Mesendoderm (in vitro differentiated cells): ENCODE measurements around the gene SPRR2D.
"Not testable (repeated sequence)": the region's sequence is repeated elsewhere in the genome, so short reads cannot be mapped to it uniquely, and the experiment has no call there.

Experiments
- DNase-seq: peaks from one replicate; pipeline ENCODE4 v3.0.0; 2013
- H2AK5ac ChIP-seq: 2 replicates; pipeline ENCODE4 v1.6.1; 2013; ENCODE audit warnings: low read length, inconsistent platforms
- H2BK120ac ChIP-seq: 2 replicates; pipeline ENCODE4 v1.6.1; 2013; ENCODE audit warnings: low read depth, mild to moderate bottlenecking, low read length, moderate library complexity, mixed read lengths
- H2BK15ac ChIP-seq: replicated peaks from 2 replicates; pipeline ENCODE4 v1.6.1; 2013; ENCODE audit warnings: low read depth, mild to moderate bottlenecking, moderate library complexity
- H2BK5ac ChIP-seq: 2 replicates; pipeline ENCODE4 v1.6.1; 2013; ENCODE audit warnings: low read length, inconsistent platforms
- H3K18ac ChIP-seq: 2 replicates; pipeline ENCODE4 v1.6.1; 2013; ENCODE audit warnings: mild to moderate bottlenecking, low read length, mixed read lengths
- H3K23ac ChIP-seq: one replicate; pipeline ENCODE4 v1.6.1; 2013; ENCODE audit warnings: low read length
- H3K27ac ChIP-seq: 2 replicates; pipeline ENCODE4 v1.5.1; 2013; ENCODE audit warnings: low read depth, mild to moderate bottlenecking, inconsistent platforms, low read length, moderate library complexity
- H3K27me3 ChIP-seq: 2 replicates; pipeline ENCODE4 v1.6.1; 2013; ENCODE audit warnings: low read length, control low read depth, mild to moderate bottlenecking, inconsistent platforms; ENCODE audit not compliant: insufficient read depth, poor library complexity
- H3K36me3 ChIP-seq: 2 replicates; pipeline ENCODE4 v1.6.1; 2013; ENCODE audit warnings: low read length, inconsistent platforms; ENCODE audit not compliant: control insufficient read depth, insufficient read depth
- H3K4ac ChIP-seq: one replicate; pipeline ENCODE4 v1.6.1; 2013; ENCODE audit warnings: low read depth, mild to moderate bottlenecking, low read length, moderate library complexity
- H3K4me1 ChIP-seq: 2 replicates; pipeline ENCODE4 v1.6.1; 2013; ENCODE audit warnings: low read depth, low read length, inconsistent platforms; ENCODE audit not compliant: control insufficient read depth
- H3K4me2 ChIP-seq: 2 replicates; pipeline ENCODE4 v1.6.1; 2013; ENCODE audit warnings: low read length
- H3K4me3 ChIP-seq: 2 replicates; pipeline ENCODE4 v1.5.1; 2013; ENCODE audit warnings: mild to moderate bottlenecking, low read length
- H3K56ac ChIP-seq: one replicate; pipeline ENCODE4 v1.6.1; 2013; ENCODE audit warnings: low read length
- H3K79me1 ChIP-seq: 2 replicates; pipeline ENCODE4 v1.6.1; 2013; ENCODE audit warnings: low read length, inconsistent platforms
- H3K79me2 ChIP-seq: 2 replicates; pipeline ENCODE4 v1.6.1; 2013; ENCODE audit warnings: mild to moderate bottlenecking, low read length; ENCODE audit not compliant: control insufficient read depth, insufficient read depth
- H3K9ac ChIP-seq: 2 replicates; pipeline ENCODE4 v1.6.1; 2013; ENCODE audit warnings: low read length, inconsistent platforms
- H4K5ac ChIP-seq: one replicate; pipeline ENCODE4 v1.6.1; 2013; ENCODE audit warnings: low read length
- H4K8ac ChIP-seq: one replicate; pipeline ENCODE4 v1.6.1; 2013; ENCODE audit warnings: low read depth, mild to moderate bottlenecking, control low read depth, low read length, moderate library complexity
- WGBS: extraction: QIAGEN DNeasy Blood & Tissue Kit; methylation state at CpG from one replicate; pipeline ENCODE4 v1.1.7; 2013; ENCODE audit warnings: low lambda C conversion rate, missing lambda C conversion rate; ENCODE audit not compliant: insufficient coverage; ENCODE audit errors: extremely low coverage; 5-methylcytosine and 5-hydroxymethylcytosine counted together

The SPRR2D gene

GRCh38 chr1:153070243-153070642 is 29.3 kb upstream of the SPRR2D start:
- no peak overlapping the region for H4K8ac ChIP-seq
- H3K79me1 ChIP-seq: no peaks in the 10 kb centered on the region
- H2BK15ac ChIP-seq: no peak overlapping the region
- no peak overlapping the region for H3K4me3 ChIP-seq
- H3K9ac ChIP-seq: no peak overlapping the region
- no peaks in the 10 kb centered on the region for H3K79me2 ChIP-seq
- H2AK5ac ChIP-seq: no peak overlapping the region
- DNase-seq: peak; percentile 65
- H3K36me3 ChIP-seq: no peaks in the 10 kb centered on the region
- H3K4ac ChIP-seq: no peak overlapping the region
- no peak overlapping the region for H3K18ac ChIP-seq
- H2BK5ac ChIP-seq: no peak overlapping the region
- no peak overlapping the region for H4K5ac ChIP-seq
- no peak overlapping the region for H2BK120ac ChIP-seq
- no peak overlapping the region for H3K56ac ChIP-seq
- no CpG with 5 or more reads among the region's 2 CpGs for WGBS
- H3K23ac ChIP-seq: no peak overlapping the region
- H3K4me2 ChIP-seq: no peak overlapping the region
- H3K27me3 ChIP-seq: no peaks in the 10 kb centered on the region
- no peak overlapping the region for H3K27ac ChIP-seq
- H3K4me1 ChIP-seq: no peaks in the 10 kb centered on the region

GRCh38 chr1:153058826-153059784 is 18.2 kb upstream of the SPRR2D start:
- Histone ChIP-seq H4K8ac (no peak overlapping the region), H3K23ac (no peak overlapping the region), H3K4me3 (no peak overlapping the region), H3K4me2 (no peak overlapping the region), H2BK120ac (no peak overlapping the region), H3K4me1 (no peaks in the 10 kb centered on the region), H2BK5ac (no peak overlapping the region), H3K4ac (no peak overlapping the region), H3K79me2 (no peaks in the 10 kb centered on the region), H3K79me1 (no peaks in the 10 kb centered on the region), H2AK5ac (no peak overlapping the region), H3K27ac (no peak overlapping the region), H3K56ac (no peak overlapping the region), H3K27me3 (no peaks in the 10 kb centered on the region), H3K18ac (no peak overlapping the region), H2BK15ac (no peak overlapping the region), H4K5ac (no peak overlapping the region), H3K9ac (no peak overlapping the region), H3K36me3 (no peaks in the 10 kb centered on the region)
- WGBS: no CpG with 5 or more reads among the region's 6 CpGs
- peak; percentile 63 for DNase-seq

- H2BK15ac ChIP-seq: no peak overlapping the region
- no peaks in the 10 kb centered on the region for H3K36me3 ChIP-seq
- H3K27me3 ChIP-seq: no peaks in the 10 kb centered on the region
- H3K4ac ChIP-seq: no peak overlapping the region
- no peak for DNase-seq
- no peaks in the 10 kb centered on the region for H3K79me1 ChIP-seq
- H2AK5ac ChIP-seq: no peak overlapping the region
- no peak overlapping the region for H3K23ac ChIP-seq
- H3K18ac ChIP-seq: no peak overlapping the region
- H3K4me3 ChIP-seq: no peak overlapping the region
- H3K9ac ChIP-seq: no peak overlapping the region
- no peak overlapping the region for H2BK120ac ChIP-seq
- no peak overlapping the region for H3K56ac ChIP-seq
- no peak overlapping the region for H3K4me2 ChIP-seq
- H4K5ac ChIP-seq: no peak overlapping the region
- WGBS: no CpG with 5 or more reads among the region's 2 CpGs
- H2BK5ac ChIP-seq: no peak overlapping the region
- no peak overlapping the region for H4K8ac ChIP-seq
- H3K4me1 ChIP-seq: no peaks in the 10 kb centered on the region
- no peak overlapping the region for H3K27ac ChIP-seq
- H3K79me2 ChIP-seq: no peaks in the 10 kb centered on the region
Observed at GRCh38 chr1:153058154-153058553, 17.2 kb upstream of the SPRR2D start.

DNA sequence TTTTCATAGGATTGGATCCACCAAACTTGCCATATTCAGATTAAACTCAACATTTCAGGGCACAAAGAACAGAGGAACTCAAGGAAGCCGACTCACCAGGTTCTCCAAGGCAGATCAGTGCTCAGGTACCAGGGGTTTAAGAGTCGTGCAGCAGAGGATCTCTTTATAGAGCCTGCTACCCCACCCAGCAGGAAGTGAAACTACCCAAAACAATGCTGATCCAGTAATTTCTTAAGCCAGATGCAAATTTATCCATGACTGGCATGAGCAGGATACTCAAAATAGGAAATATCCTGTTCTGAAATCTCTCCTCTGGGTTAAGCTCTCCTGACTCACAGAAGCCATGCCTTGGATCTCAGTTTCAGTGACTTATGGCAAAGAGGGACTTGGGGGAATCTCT is 16.5 kb upstream of the SPRR2D start, which contains the start of gene SPRR2A:
Gene SPRR2A, minus strand, starts transcription at position 138 of the 400 bp plus-strand sequence. CDS start 777 bp downstream, outside the sequence.
- Histone ChIP-seq H3K4me1 (no peaks in the 10 kb centered on the region), H3K4me3 (no peak within 1 kb of the TSS)
- WGBS: no CpG with 5 or more reads among the region's 2 CpGs

GRCh38 chr1:153056111-153056510 is 15.2 kb upstream of the SPRR2D start:
- not testable (repeated sequence) for H3K9ac ChIP-seq, H3K27me3 ChIP-seq, H3K27ac ChIP-seq, H3K56ac ChIP-seq, H3K4me2 ChIP-seq, H4K8ac ChIP-seq, H4K5ac ChIP-seq, H3K4me3 ChIP-seq, H3K4ac ChIP-seq, H2BK120ac ChIP-seq, H3K79me2 ChIP-seq, H3K4me1 ChIP-seq, H2BK5ac ChIP-seq, H3K36me3 ChIP-seq, DNase-seq, H3K18ac ChIP-seq, H2BK15ac ChIP-seq, H3K23ac ChIP-seq, H3K79me1 ChIP-seq, H2AK5ac ChIP-seq
- no CpG with 5 or more reads among the region's 3 CpGs for WGBS

More for the DNA sequence above, 16.5 kb upstream of the SPRR2D start, which contains the start of gene SPRR2A:
- DNase-seq: no peak
- Histone ChIP-seq H4K5ac (no peak within 1 kb of the TSS), H3K79me1 (no peaks in the 10 kb centered on the region), H3K23ac (no peak within 1 kb of the TSS), H3K79me2 (no peaks in the 10 kb centered on the region), H3K27ac (no peak within 1 kb of the TSS), H2BK15ac (no peak within 1 kb of the TSS), H3K27me3 (no peaks in the 10 kb centered on the region), H3K4ac (no peak within 1 kb of the TSS), H3K36me3 (no peaks in the 10 kb centered on the region), H2BK5ac (no peak within 1 kb of the TSS), H2BK120ac (no peak within 1 kb of the TSS), H2AK5ac (no peak within 1 kb of the TSS), H4K8ac (no peak within 1 kb of the TSS), H3K9ac (no peak within 1 kb of the TSS), H3K18ac (no peak within 1 kb of the TSS), H3K56ac (no peak within 1 kb of the TSS), H3K4me2 (no peak within 1 kb of the TSS)
